ENCODE results near the gene MAD1L1.
"Not testable (repeated sequence)": the region's sequence is repeated elsewhere in the genome, so short reads cannot be mapped to it uniquely, and the experiment has no call there.

The MAD1L1 gene

DNA sequence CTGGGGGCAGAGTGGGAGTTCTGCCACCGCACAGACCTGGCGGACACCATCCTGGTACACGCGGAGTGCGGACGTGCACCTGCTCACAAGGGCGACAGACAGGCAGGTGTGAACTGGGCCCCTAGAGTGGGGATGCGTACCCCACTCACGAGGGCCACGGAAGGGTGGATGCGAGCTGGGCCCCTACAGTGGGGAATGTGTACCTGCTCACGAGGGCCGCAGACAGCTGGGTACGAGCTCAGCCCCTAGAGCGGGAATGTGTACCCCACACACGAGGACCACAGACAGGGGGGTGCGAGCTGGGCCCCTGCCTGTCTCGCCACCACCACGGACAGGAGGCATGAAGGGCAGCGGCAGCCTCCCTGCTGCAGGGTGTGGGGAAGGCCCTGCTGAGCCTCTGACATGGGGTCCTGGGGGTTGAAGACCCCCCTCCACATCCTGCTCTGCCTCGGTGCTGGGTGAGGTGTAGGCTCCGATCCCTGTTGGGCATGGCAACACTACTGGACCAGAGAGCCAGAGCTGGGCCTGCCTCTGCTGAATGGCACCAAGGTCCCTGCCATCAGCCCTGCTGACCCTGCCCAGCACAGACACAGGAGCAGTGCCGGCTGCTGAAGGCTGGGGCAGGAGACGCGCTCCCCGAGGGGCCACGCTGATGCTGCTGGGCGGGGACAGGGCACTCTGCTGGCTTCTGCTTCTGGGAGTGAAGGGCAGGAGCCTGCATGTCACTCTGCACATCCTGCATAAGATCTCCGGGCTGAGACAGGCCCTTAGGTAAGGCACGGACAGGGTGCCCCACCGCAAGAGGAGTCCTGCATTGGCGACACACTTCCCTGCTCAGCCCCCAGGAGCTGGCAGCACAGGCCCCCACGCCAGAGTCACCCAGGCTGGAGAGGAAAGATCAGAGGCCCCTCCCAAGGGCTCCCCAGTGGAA, 259.2 kb downstream of the MAD1L1 start:
- Histone ChIP-seq H3K27ac (no peak overlapping the region), H3K36me3 (peaks cover 13% of the 10 kb centered on the region), H3K27me3 (no peaks in the 10 kb centered on the region), H3K4me3 (ENCODE audit: low read depth in 1 of 2, low read length in 1 of 2) (no peak overlapping the region), H3K4me1 (ENCODE audit: control insufficient read depth in 1 of 2, insufficient read depth in 1 of 2, low read depth in 1 of 2, low read length in 1 of 2) (no peaks in the 10 kb centered on the region), H3K9me3 (no peaks in the 10 kb centered on the region)
- TF ChIP-seq, protein P1, sequence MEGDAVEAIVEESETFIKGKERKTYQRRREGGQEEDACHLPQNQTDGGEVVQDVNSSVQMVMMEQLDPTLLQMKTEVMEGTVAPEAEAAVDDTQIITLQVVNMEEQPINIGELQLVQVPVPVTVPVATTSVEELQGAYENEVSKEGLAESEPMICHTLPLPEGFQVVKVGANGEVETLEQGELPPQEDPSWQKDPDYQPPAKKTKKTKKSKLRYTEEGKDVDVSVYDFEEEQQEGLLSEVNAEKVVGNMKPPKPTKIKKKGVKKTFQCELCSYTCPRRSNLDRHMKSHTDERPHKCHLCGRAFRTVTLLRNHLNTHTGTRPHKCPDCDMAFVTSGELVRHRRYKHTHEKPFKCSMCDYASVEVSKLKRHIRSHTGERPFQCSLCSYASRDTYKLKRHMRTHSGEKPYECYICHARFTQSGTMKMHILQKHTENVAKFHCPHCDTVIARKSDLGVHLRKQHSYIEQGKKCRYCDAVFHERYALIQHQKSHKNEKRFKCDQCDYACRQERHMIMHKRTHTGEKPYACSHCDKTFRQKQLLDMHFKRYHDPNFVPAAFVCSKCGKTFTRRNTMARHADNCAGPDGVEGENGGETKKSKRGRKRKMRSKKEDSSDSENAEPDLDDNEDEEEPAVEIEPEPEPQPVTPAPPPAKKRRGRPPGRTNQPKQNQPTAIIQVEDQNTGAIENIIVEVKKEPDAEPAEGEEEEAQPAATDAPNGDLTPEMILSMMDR (IDR thresholded peaks at IDR 0.05) = no peak

DNA sequence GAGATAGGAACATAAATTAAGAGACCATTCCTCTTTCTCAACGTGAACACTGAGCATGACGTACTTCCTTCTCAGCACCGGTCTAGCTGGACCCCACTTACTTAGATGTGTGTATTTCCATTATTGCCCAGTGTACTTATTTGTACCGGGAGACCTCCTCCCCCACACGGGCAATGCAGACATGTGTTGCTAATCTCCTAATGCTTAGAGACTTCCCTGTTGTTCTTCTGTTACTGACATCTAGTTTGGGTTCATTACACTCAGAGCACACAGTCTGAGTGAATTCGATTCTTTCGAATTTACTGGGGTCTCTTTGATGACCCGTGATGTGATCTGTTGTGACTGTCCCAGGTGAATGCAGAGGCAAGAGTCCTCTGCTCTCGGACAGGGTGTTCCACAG, 260.0 kb downstream of the MAD1L1 start:
- Histone ChIP-seq H3K4me3 (ENCODE audit: low read depth in 1 of 2, low read length in 1 of 2) (no peak overlapping the region), H3K27ac (no peak overlapping the region), H3K4me1 (ENCODE audit: control insufficient read depth in 1 of 2, insufficient read depth in 1 of 2, low read depth in 1 of 2, low read length in 1 of 2) (no peaks in the 10 kb centered on the region), H3K9me3 (no peaks in the 10 kb centered on the region), H3K27me3 (no peaks in the 10 kb centered on the region), H3K36me3 (peaks cover 13% of the 10 kb centered on the region)
- TF ChIP-seq, protein P1 (IDR thresholded peaks at IDR 0.05) = no peak

DNA sequence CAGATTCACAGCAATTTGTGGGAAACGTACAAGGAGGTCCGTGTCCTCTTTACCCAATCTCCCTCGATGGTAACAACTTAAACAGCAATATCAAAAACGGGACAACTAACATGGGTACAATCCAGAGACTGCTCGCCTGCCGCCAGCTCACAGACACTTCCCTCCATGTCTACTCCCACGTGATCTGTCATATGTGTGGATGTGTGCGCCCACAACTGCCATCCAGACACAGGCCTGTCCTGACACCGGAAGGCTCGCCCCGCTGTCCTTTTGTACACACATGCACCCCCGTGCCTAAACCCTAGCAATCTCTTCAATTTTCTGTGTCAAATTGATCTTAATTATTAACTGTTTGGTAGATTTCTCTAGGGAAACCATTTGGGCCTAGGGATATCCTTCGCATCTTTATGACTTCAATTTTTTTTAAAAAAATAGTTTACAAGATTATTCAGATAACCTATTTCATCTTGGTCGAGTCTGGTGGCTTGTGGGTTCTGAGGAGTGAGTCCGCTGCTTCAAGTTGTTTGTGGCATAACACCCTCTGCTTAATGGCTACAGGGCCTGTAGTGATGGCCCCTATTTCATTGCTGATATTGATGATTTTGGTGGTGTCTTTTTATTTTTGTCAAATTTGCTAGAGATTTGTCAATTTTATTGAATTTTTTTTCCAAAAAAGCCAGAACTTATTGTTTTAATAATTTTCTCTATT, 260.6 kb downstream of the MAD1L1 start:
- H3K27ac ChIP-seq = no peak overlapping the region
- no peak overlapping the region for H3K4me3 ChIP-seq (ENCODE audit: low read depth in 1 of 2, low read length in 1 of 2)
- peaks cover 13% of the 10 kb centered on the region for H3K36me3 ChIP-seq
- no peaks in the 10 kb centered on the region for H3K27me3 ChIP-seq
- TF ChIP-seq, protein P1 (IDR thresholded peaks at IDR 0.05) = no peak
- H3K4me1 ChIP-seq (ENCODE audit: control insufficient read depth in 1 of 2, insufficient read depth in 1 of 2, low read depth in 1 of 2, low read length in 1 of 2) = no peaks in the 10 kb centered on the region
- H3K9me3 ChIP-seq = no peaks in the 10 kb centered on the region

DNA sequence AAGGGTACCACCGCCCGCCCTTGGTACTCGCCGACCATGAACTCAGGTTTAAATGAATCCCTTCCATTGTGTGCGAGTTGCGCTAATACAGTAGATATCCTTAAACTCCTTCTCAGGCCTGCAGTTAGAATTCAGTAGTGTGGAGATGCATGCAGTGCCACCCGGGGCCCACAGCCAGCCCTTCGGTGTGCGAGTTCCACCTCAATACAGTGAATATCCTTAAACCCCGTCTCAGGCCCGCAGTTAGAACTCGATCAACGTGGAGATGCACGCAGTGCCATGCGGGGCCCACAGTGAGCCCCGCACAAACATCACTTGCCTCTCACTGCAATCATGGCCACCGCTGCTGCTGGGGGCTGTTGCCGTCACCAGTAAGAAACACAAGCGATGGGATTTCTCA, 261.9 kb downstream of the MAD1L1 start:
- H3K36me3 ChIP-seq = peaks cover 6% of the 10 kb centered on the region
- TF ChIP-seq, protein P1 (IDR thresholded peaks at IDR 0.05) = no peak
- no peaks in the 10 kb centered on the region for H3K9me3 ChIP-seq
- H3K27ac ChIP-seq = no peak overlapping the region
- H3K4me1 ChIP-seq (ENCODE audit: control insufficient read depth in 1 of 2, insufficient read depth in 1 of 2, low read depth in 1 of 2, low read length in 1 of 2) = no peaks in the 10 kb centered on the region
- H3K4me3 ChIP-seq (ENCODE audit: low read depth in 1 of 2, low read length in 1 of 2) = no peak overlapping the region
- no peaks in the 10 kb centered on the region for H3K27me3 ChIP-seq

DNA sequence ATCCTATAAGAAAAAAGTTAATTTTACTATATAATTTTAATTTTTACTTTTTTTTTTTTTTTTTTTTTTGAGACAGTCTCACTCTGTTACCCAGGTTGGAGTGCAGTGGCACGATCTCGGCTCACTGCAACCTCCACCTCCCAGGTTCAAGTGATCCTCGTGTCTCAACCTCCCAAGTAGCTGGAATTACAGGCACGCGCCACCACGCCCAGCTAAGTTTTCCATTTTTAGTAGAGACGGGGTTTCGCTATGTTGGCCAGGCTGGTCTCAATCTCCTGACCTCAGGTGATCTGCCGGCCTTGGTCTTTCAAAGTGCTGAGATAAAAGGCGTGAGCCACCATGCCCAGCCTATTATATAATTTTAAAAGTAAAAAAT, 262.5 kb downstream of the MAD1L1 start:
- not testable (repeated sequence) for H3K36me3 ChIP-seq; H3K9me3 ChIP-seq; H3K27ac ChIP-seq; H3K4me3 ChIP-seq (ENCODE audit: low read depth in 1 of 2, low read length in 1 of 2); H3K4me1 ChIP-seq (ENCODE audit: control insufficient read depth in 1 of 2, insufficient read depth in 1 of 2, low read depth in 1 of 2, low read length in 1 of 2); H3K27me3 ChIP-seq
